ENCODE results near the gene CDK13.
A peak's percentile ranks its signal among the peaks of the same experiment; 100 is the strongest.

The CDK13 gene

DNA sequence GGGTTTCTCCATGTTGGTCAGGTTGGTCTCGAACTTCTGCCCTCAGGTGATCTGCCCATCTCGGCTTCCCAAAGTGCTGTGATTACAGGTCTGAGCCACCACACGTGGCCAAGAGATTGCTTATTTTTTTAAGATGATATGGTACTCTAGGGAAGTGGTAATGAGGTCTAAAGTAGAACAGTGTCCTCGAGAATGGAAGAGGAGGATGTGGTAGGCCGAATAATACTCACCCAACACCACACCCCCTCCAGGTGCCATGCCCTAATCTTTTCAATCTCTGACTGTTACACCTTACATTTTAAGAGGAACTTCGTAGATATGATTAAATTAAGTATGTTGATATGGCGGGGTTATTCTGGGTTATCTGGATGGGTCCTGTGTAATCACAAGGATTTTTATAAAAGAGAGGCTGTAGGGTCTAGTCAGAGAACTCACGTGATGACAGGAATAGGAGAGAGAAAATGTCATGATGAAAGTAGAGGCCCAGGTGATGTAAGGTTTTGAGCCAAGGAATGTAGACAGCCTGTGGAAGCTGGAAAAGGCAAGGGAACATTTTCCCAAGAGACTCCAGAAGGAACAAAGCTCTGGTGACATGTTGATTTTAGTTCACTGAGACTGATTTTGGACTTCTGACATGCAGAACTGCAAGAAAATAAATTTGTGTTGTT, 29.5 kb downstream of the CDK13 start:
- no peak overlapping the region for H3K4me3 ChIP-seq (replicated peaks; ENCODE audit: insufficient read depth, low read length)
- no peaks in the 10 kb centered on the region for H3K27me3 ChIP-seq (ENCODE audit: insufficient read depth, poor library complexity, severe bottlenecking)
- DNase-seq (ENCODE audit: low read depth in 1 of 2, low spot score in 1 of 2) = no peak
- H3K27ac ChIP-seq (replicated peaks) = no peak overlapping the region
- no peak for TF ChIP-seq SPI1 (IDR thresholded peaks at IDR 0.05; ENCODE audit: borderline replicate concordance, low read depth)
- TF ChIP-seq POLR2AphosphoS5 (IDR thresholded peaks at IDR 0.05; ENCODE audit: low read depth) = no peak
- TF ChIP-seq, protein P1, sequence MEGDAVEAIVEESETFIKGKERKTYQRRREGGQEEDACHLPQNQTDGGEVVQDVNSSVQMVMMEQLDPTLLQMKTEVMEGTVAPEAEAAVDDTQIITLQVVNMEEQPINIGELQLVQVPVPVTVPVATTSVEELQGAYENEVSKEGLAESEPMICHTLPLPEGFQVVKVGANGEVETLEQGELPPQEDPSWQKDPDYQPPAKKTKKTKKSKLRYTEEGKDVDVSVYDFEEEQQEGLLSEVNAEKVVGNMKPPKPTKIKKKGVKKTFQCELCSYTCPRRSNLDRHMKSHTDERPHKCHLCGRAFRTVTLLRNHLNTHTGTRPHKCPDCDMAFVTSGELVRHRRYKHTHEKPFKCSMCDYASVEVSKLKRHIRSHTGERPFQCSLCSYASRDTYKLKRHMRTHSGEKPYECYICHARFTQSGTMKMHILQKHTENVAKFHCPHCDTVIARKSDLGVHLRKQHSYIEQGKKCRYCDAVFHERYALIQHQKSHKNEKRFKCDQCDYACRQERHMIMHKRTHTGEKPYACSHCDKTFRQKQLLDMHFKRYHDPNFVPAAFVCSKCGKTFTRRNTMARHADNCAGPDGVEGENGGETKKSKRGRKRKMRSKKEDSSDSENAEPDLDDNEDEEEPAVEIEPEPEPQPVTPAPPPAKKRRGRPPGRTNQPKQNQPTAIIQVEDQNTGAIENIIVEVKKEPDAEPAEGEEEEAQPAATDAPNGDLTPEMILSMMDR (IDR thresholded peaks at IDR 0.05; ENCODE audit: insufficient read depth, low read length) = no peak
- TF ChIP-seq, protein P2, sequence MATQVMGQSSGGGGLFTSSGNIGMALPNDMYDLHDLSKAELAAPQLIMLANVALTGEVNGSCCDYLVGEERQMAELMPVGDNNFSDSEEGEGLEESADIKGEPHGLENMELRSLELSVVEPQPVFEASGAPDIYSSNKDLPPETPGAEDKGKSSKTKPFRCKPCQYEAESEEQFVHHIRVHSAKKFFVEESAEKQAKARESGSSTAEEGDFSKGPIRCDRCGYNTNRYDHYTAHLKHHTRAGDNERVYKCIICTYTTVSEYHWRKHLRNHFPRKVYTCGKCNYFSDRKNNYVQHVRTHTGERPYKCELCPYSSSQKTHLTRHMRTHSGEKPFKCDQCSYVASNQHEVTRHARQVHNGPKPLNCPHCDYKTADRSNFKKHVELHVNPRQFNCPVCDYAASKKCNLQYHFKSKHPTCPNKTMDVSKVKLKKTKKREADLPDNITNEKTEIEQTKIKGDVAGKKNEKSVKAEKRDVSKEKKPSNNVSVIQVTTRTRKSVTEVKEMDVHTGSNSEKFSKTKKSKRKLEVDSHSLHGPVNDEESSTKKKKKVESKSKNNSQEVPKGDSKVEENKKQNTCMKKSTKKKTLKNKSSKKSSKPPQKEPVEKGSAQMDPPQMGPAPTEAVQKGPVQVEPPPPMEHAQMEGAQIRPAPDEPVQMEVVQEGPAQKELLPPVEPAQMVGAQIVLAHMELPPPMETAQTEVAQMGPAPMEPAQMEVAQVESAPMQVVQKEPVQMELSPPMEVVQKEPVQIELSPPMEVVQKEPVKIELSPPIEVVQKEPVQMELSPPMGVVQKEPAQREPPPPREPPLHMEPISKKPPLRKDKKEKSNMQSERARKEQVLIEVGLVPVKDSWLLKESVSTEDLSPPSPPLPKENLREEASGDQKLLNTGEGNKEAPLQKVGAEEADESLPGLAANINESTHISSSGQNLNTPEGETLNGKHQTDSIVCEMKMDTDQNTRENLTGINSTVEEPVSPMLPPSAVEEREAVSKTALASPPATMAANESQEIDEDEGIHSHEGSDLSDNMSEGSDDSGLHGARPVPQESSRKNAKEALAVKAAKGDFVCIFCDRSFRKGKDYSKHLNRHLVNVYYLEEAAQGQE (IDR thresholded peaks at IDR 0.05; ENCODE audit: insufficient replicate concordance, low read depth) = no peak
- no peak for TF ChIP-seq GABPA (IDR thresholded peaks at IDR 0.05; ENCODE audit: low read depth)

DNA sequence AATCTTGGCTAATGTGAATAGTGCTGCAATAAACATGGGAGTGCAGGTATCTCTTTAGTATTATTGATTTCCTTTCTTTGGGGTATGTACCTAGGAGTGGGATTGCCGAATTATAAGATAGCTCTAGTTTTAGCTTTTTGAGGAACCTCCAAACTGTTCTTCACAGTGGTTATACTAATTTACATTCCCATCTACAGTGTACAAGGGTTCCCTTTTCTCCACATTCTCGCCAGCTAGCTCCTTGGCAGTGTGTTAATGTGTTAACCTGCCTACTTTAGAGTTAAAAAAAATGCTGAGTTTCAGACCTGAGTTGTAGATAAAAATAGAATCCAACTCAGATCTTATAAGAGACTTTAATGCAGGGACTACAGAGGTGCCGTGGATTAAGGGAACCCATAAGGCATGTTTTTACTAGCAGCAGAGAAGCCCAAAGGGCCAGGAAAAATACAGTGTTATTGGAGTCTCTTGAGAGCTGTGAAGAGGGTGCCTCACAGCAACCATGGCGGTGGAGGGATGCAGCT, 35.4 kb downstream of the CDK13 start:
- TF ChIP-seq, protein P2 (IDR thresholded peaks at IDR 0.05; ENCODE audit: insufficient replicate concordance, low read depth) = no peak
- TF ChIP-seq GABPA (IDR thresholded peaks at IDR 0.05; ENCODE audit: low read depth) = no peak
- peak; percentile 66; the same call in 1 of the 2 replicates for TF ChIP-seq SPI1 (IDR thresholded peaks at IDR 0.05; ENCODE audit: borderline replicate concordance, low read depth)
- no peak for TF ChIP-seq POLR2AphosphoS5 (IDR thresholded peaks at IDR 0.05; ENCODE audit: low read depth)
- Histone ChIP-seq H3K27ac (replicated peaks) (no peak overlapping the region; the same call in 1 of the 2 replicates), H3K27me3 (ENCODE audit: insufficient read depth, poor library complexity, severe bottlenecking) (no peaks in the 10 kb centered on the region), H3K4me3 (replicated peaks; ENCODE audit: insufficient read depth, low read length) (no peak overlapping the region)
- DNase-seq (ENCODE audit: low read depth in 1 of 2, low spot score in 1 of 2) = peak in 1 of 2 experiments; percentile 37

DNA sequence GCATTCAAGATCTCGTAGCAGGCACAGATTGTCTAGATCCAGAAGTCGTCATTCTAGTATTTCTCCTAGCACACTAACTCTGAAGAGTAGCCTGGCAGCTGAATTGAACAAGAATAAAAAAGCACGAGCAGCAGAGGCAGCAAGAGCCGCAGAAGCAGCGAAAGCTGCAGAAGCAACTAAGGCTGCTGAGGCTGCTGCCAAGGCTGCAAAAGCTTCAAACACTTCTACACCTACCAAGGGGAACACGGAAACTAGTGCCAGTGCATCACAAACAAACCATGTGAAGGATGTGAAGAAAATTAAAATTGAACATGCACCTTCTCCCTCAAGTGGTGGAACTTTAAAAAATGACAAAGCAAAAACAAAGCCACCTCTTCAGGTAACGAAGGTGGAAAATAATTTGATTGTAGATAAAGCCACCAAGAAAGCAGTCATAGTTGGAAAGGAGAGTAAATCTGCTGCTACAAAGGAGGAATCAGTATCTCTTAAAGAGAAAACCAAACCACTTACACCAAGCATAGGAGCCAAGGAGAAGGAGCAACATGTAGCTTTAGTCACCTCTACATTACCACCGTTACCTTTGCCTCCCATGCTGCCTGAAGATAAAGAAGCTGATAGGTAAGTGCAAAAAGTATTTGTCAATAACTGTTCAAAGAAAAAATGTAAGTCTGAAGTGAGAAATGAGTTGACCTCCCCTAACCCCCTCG, 37.7 kb downstream of the CDK13 start:
- Histone ChIP-seq H3K4me3 (replicated peaks; ENCODE audit: insufficient read depth, low read length) (no peak overlapping the region), H3K27me3 (ENCODE audit: insufficient read depth, poor library complexity, severe bottlenecking) (no peaks in the 10 kb centered on the region), H3K27ac (replicated peaks) (no peak overlapping the region)
- no peak for DNase-seq (ENCODE audit: low read depth in 1 of 2, low spot score in 1 of 2)
- TF ChIP-seq SPI1 (IDR thresholded peaks at IDR 0.05; ENCODE audit: borderline replicate concordance, low read depth) (no peak), GABPA (IDR thresholded peaks at IDR 0.05; ENCODE audit: low read depth) (no peak), POLR2AphosphoS5 (IDR thresholded peaks at IDR 0.05; ENCODE audit: low read depth) (no peak)
- TF ChIP-seq, protein P2 (IDR thresholded peaks at IDR 0.05; ENCODE audit: insufficient replicate concordance, low read depth) = no peak
- TF ChIP-seq, protein P1 (IDR thresholded peaks at IDR 0.05; ENCODE audit: insufficient read depth, low read length) = no peak

Data from HL-60 (cell line).